T-helper 17 cell (primary cell): ENCODE data around the gene FBXO31. TPM values are rescaled to one million over a fixed set of nuclear protein-coding genes. Genes with fewer than 3 reads are reported as not detected.
A peak's percentile ranks its signal among the peaks of the same experiment; 100 is the strongest.

Source experiments
- ATAC-seq: fragments of 150-1000 bp; cut with Tn5 transposase; 2 replicates; pipeline ENCODE4 v1.10.0; 2021; ENCODE audit warnings: mild to moderate bottlenecking, moderate library complexity
- DNase-seq, 3 donors: peaks; one replicate each; pipeline versions ENCODE4 v3.0.0 to v3.0.0-alpha.2; 2020 to 2021
- H3K9me3 ChIP-seq: one replicate; pipeline ENCODE4 v1.7.0; 2013; ENCODE audit warnings: low read length, mild to moderate bottlenecking; ENCODE audit not compliant: control insufficient read depth, poor library complexity, severe bottlenecking
- H3K27ac Mint-ChIP-seq: one replicate; pipeline ENCODE4 v1.8.0; 2022; ENCODE audit warnings: mild to moderate bottlenecking, moderate library complexity, mixed read lengths
- H3K27me3 Mint-ChIP-seq: one replicate; pipeline ENCODE4 v1.8.0; 2022; ENCODE audit warnings: mixed read lengths
- H3K36me3 Mint-ChIP-seq: one replicate; pipeline ENCODE4 v1.8.0; 2022; ENCODE audit warnings: low read depth, mixed read lengths
- H3K4me1 Mint-ChIP-seq: one replicate; pipeline ENCODE4 v1.8.0; 2022; ENCODE audit warnings: mild to moderate bottlenecking, mixed read lengths
- H3K4me3 Mint-ChIP-seq: one replicate; pipeline ENCODE4 v1.8.0; 2022; ENCODE audit warnings: mild to moderate bottlenecking, moderate library complexity, mixed read lengths
- total RNA-seq, 4 donors: library from RNA in 2 of 4; stranded (reverse) in 2 of 4; gene quantifications; one replicate each; pipeline ENCODE4 v1.2.3 and lab custom pipeline; 2022 to 2026

The FBXO31 gene
- total RNA-seq, 2 donors from 2014 or later = 32.7 to 41.7 TPM

- Mint-ChIP-seq H3K27me3 (no peaks in the 10 kb centered on the region), H3K4me1 (peaks cover 5% of the 10 kb centered on the region), H3K27ac (no peak overlapping the region), H3K36me3 (peaks cover 3% of the 10 kb centered on the region), H3K4me3 (no peak overlapping the region)
- H3K9me3 ChIP-seq = no peaks in the 10 kb centered on the region
- DNase-seq = no peak
- ATAC-seq = no peak
These were observed 80.1 kb downstream of the FBXO31 start for GRCh38 chr16:87303431-87303930.

GRCh38 chr16:87298857-87299465 is 84.6 kb downstream of the FBXO31 start:
- Mint-ChIP-seq H3K27ac (no peak overlapping the region), H3K36me3 (peaks cover 3% of the 10 kb centered on the region), H3K4me1 (peaks cover 12% of the 10 kb centered on the region), H3K4me3 (no peak overlapping the region), H3K27me3 (no peaks in the 10 kb centered on the region)
- H3K9me3 ChIP-seq = no peaks in the 10 kb centered on the region
- DNase-seq (no peak), ATAC-seq (no peak)

GRCh38 chr16:87297918-87298631 is 85.5 kb downstream of the FBXO31 start:
- peak in 1 of 3 donors; percentile 19 for DNase-seq
- peaks cover 8% of the 10 kb centered on the region for H3K4me1 Mint-ChIP-seq
- H3K27me3 Mint-ChIP-seq = no peaks in the 10 kb centered on the region
- no peaks in the 10 kb centered on the region for H3K9me3 ChIP-seq
- peaks cover 3% of the 10 kb centered on the region for H3K36me3 Mint-ChIP-seq
- no peak overlapping the region for H3K4me3 Mint-ChIP-seq
- no peak overlapping the region for H3K27ac Mint-ChIP-seq
- peak; percentile 45 for ATAC-seq

GRCh38 chr16:87297407-87297806 is 86.2 kb downstream of the FBXO31 start:
- DNase-seq (no peak), ATAC-seq (no peak)
- Mint-ChIP-seq H3K27me3 (no peaks in the 10 kb centered on the region), H3K27ac (no peak overlapping the region), H3K4me1 (peaks cover 8% of the 10 kb centered on the region), H3K4me3 (no peak overlapping the region), H3K36me3 (peaks cover 3% of the 10 kb centered on the region)
- H3K9me3 ChIP-seq = no peaks in the 10 kb centered on the region

DNA sequence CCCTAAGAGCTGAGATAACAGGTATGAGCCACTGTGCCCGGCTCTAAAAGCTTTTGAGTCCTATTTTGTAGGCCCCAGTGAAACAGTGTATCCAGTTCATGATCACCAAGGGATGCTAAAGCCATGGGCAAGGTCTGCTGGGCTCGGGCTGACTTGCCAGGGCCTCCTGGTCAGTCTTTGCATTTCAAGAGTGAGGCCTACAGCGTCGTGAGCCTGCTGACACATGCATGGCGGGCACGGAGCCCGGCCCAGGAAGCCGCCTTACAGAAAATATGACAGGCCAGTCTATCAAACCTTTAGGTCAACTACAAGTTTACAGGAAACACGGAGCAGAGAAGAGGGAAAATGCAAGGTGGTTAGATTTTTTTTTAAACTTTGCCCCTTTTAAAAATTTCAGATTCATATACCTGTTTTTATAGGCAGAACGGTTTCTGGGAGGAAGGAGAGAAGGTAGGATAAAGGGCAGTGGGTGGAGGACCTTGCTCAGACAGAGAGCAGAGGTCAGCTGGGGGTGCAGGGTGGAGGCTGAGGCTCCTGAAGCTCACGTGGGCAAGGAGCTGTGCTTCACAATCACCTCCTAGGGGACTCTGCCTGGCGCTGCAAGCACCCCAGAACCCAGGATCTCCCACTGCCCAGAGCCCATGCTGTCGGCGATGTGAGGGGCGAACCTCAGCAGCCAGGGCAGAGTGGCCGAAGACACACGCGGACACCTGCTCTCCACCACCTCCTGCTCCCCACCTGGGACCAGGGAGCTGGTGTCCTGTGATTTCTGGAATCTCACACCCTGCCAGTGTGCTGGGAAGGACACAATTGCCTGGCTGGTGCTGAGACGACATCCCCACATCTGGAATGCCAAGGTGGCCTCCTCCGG is 87.7 kb downstream of the FBXO31 start:
- Mint-ChIP-seq H3K4me1 (peaks cover 8% of the 10 kb centered on the region), H3K27ac (no peak overlapping the region), H3K36me3 (no peaks in the 10 kb centered on the region), H3K4me3 (no peak overlapping the region), H3K27me3 (no peaks in the 10 kb centered on the region)
- DNase-seq (no peak), ATAC-seq (no peak)
- no peaks in the 10 kb centered on the region for H3K9me3 ChIP-seq

DNA sequence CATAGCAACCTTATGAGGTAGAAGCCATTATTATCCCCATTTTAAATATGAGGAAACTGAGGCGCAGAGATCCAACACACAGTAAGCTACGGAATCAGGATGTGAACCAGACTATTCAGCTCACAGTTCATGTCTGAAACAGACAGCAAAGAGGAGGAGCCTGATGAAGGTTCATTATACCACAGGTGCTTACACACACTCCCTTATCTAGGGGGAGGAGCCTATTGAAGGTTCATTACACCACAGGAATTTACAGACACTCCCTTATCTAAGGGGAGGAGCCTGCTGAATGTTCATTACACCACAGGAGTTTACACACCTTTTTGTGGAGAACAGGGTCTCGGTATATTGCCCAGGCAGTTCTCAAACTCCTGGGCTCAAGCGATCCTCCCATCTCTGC is 88.3 kb downstream of the FBXO31 start:
- H3K27ac Mint-ChIP-seq = no peak overlapping the region
- peak; percentile 61 for ATAC-seq
- H3K9me3 ChIP-seq = no peaks in the 10 kb centered on the region
- H3K4me1 Mint-ChIP-seq = peaks cover 8% of the 10 kb centered on the region
- no peak overlapping the region for H3K4me3 Mint-ChIP-seq
- DNase-seq = no peak
- no peaks in the 10 kb centered on the region for H3K27me3 Mint-ChIP-seq
- no peaks in the 10 kb centered on the region for H3K36me3 Mint-ChIP-seq

GRCh38 chr16:87293990-87294389 is 89.6 kb downstream of the FBXO31 start:
- Mint-ChIP-seq H3K27ac (no peak overlapping the region), H3K4me1 (peaks cover 8% of the 10 kb centered on the region), H3K36me3 (no peaks in the 10 kb centered on the region), H3K4me3 (no peak overlapping the region), H3K27me3 (no peaks in the 10 kb centered on the region)
- DNase-seq = no peak
- no peak for ATAC-seq
- H3K9me3 ChIP-seq = no peaks in the 10 kb centered on the region

GRCh38 chr16:87291944-87292343 is 91.6 kb downstream of the FBXO31 start:
- no peak overlapping the region for H3K4me3 Mint-ChIP-seq
- no peaks in the 10 kb centered on the region for H3K9me3 ChIP-seq
- H3K36me3 Mint-ChIP-seq = no peaks in the 10 kb centered on the region
- DNase-seq (no peak), ATAC-seq (no peak)
- no peak overlapping the region for H3K27ac Mint-ChIP-seq
- H3K27me3 Mint-ChIP-seq = no peaks in the 10 kb centered on the region
- H3K4me1 Mint-ChIP-seq = no peaks in the 10 kb centered on the region

- Mint-ChIP-seq H3K27me3 (no peaks in the 10 kb centered on the region), H3K27ac (no peak overlapping the region), H3K4me1 (no peaks in the 10 kb centered on the region), H3K4me3 (no peak overlapping the region), H3K36me3 (no peaks in the 10 kb centered on the region)
- no peaks in the 10 kb centered on the region for H3K9me3 ChIP-seq
- ATAC-seq = no peak
- DNase-seq = no peak
These were observed 94.7 kb downstream of the FBXO31 start for GRCh38 chr16:87288753-87289362.

DNA sequence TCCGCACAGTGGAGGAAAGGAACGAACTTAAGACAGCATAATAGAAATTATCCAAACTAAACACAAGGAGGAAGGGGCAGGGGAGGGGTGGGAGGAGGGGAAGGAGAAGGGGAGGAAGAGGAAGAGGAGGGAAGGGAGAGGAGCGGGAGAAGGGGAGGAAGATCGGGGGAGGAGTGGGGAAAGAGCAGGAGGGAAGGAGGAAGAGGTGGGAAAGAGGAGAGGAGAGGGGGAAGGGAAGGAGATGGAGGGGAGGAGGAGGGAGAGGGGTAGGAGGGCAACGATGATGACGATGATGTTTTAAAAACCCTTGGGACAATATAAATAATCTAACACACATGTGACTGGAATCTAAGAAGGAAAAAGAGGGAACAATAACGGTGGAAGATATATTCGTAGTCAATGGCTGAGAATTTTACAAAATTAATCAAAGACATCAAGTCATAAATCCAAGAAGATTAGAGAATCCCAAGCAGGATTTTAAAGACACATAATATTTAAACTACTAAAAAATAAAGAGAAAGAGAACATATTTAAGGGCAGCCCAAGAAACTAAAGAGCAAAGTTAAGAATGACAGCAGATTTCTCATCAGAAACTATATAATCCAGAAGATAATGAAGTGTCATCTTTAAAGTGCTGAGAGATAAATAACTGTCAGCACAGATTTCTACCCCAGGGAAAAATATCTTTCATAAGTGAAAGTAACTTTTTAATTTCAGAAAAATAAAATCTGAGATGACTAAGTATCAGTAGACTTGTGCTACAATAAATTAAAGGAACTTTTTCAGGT is 96.5 kb downstream of the FBXO31 start:
- no peak for DNase-seq
- H3K27me3 Mint-ChIP-seq = no peaks in the 10 kb centered on the region
- H3K4me1 Mint-ChIP-seq = no peaks in the 10 kb centered on the region
- H3K36me3 Mint-ChIP-seq = no peaks in the 10 kb centered on the region
- no peak overlapping the region for H3K27ac Mint-ChIP-seq
- no peak overlapping the region for H3K4me3 Mint-ChIP-seq
- no peaks in the 10 kb centered on the region for H3K9me3 ChIP-seq
- ATAC-seq = no peak

DNA sequence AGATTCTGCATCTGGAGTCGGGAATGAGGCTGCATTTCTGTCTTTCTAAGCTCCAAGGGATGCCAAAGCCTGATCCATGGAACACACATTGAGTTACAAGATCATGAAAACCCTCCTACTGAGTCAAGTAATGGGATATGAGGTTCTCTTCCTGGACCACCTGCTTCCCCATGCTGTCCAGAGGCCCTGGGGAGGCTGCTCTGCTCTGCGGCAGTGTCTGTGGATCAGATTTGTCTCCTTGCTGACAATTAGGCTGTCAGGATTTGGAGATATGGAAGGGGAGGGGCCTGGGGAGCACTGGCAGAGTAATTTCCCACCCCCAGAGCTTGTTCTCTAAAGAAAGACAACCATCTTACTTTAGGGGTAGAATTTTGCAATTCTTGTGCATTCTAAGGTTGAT is 99.4 kb downstream of the FBXO31 start:
- H3K36me3 Mint-ChIP-seq = no peaks in the 10 kb centered on the region
- no peaks in the 10 kb centered on the region for H3K27me3 Mint-ChIP-seq
- H3K4me3 Mint-ChIP-seq = no peak overlapping the region
- DNase-seq (no peak), ATAC-seq (no peak)
- H3K9me3 ChIP-seq = no peaks in the 10 kb centered on the region
- H3K27ac Mint-ChIP-seq = no peak overlapping the region
- H3K4me1 Mint-ChIP-seq = no peaks in the 10 kb centered on the region

DNA sequence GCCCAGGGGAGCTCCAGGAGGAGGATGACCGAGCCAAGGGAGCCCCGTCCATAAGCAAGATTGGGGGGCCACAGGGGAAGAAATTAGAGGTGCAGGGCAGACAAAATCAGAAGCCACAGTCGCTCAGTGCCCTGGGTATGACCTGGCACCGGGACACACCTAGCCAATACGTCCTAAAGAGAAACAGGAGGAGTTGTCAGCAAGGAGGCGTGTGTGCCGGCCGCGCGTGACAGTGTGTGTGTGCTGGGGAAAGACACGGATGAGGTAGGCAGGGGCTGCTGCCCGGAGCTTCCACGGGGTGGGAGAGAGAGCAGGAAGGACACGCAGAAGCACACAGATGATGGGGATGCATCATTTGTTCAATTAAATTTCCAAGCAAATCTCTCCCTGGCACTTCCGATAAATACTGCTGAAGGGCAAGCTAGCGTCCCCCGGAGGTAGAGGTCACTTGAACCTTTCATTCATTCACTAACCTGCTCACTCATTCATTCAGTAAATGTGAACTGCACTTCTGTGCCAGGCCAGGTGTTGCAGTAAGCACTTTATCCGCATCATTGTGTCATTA is 104.4 kb downstream of the FBXO31 start:
- ATAC-seq = no peak

More for the DNA sequence above, 104.4 kb downstream of the FBXO31 start:
- no peak overlapping the region for H3K27ac Mint-ChIP-seq
- H3K9me3 ChIP-seq = no peaks in the 10 kb centered on the region
- peaks cover 29% of the 10 kb centered on the region for H3K27me3 Mint-ChIP-seq
- H3K4me3 Mint-ChIP-seq = peak overlapping the region; percentile 36
- H3K36me3 Mint-ChIP-seq = no peaks in the 10 kb centered on the region
- peaks cover 5% of the 10 kb centered on the region for H3K4me1 Mint-ChIP-seq
- no peak for DNase-seq
